Measurements from ENCODE around the gene APBA3. TPM values are rescaled to one million over a fixed set of nuclear protein-coding genes. Genes with fewer than 3 reads are reported as not detected.

The APBA3 gene
- total and polyA plus RNA-seq, 9 of the 15 experiments (the other 6 are each of a cell fraction or from before 2014, with no cell fraction given) = 0.10 to 29.5 (median 11.5) TPM

GRCh38 chr19:3710265-3710812 lies 51.2 kb downstream of the APBA3 start (continued):
- TF ChIP-seq SP1 (CRISPR knock-in tag; IDR thresholded peaks at IDR 0.05) (0 out of 2 replicates have a peak, but pooled peaks have one; percentile 48), MXD1 (CRISPR knock-in tag; IDR thresholded peaks at IDR 0.05; ENCODE audit: borderline replicate concordance, poor library complexity, severe bottlenecking) (no peak), NR4A1 (CRISPR knock-in tag; IDR thresholded peaks at IDR 0.05) (no peak), NR4A1 (tag; IDR thresholded peaks at IDR 0.05) (no peak), USF2 (CRISPR knock-in tag; IDR thresholded peaks at IDR 0.05) (no peak), HIVEP1 (CRISPR knock-in tag; IDR thresholded peaks at IDR 0.05) (no peak), ZBTB33 (CRISPR knock-in tag; IDR thresholded peaks at IDR 0.05) (peak; percentile 89), THAP12 (CRISPR knock-in tag; IDR thresholded peaks at IDR 0.05) (no peak), ETV1 (tag; conservative IDR thresholded peaks at IDR 0.05; ENCODE audit: low read depth) (no peak), SMARCA5 (IDR thresholded peaks at IDR 0.05) (peak; percentile 72), SNAPC5 (CRISPR knock-in tag; IDR thresholded peaks at IDR 0.05) (no peak), DACH1 (IDR thresholded peaks at IDR 0.05; ENCODE audit: partially characterized antibody) (no peak), HDAC2 (IDR thresholded peaks at IDR 0.05) (peak; percentile 48; the same call in 1 of the 2 replicates), ZNF79 (CRISPR knock-in tag; IDR thresholded peaks at IDR 0.05; ENCODE audit: low read depth) (no peak), CREB3L1 (IDR thresholded peaks at IDR 0.05; ENCODE audit: borderline replicate concordance, low read depth) (no peak), CTBP1 (IDR thresholded peaks at IDR 0.05; ENCODE audit: borderline replicate concordance) (peak; percentile 70), ZNF324 (CRISPR knock-in tag; IDR thresholded peaks at IDR 0.05) (no peak), MCM7 (IDR thresholded peaks at IDR 0.05) (no peak), MITF (IDR thresholded peaks at IDR 0.05) (no peak), HDAC8 (tag; IDR thresholded peaks at IDR 0.05) (no peak), ETV5 (CRISPR knock-in tag; IDR thresholded peaks at IDR 0.05; ENCODE audit: low read depth) (no peak; the same call in 1 of the 2 replicates)
